ENCODE results near the gene CC2D2A.

CC2D2A gene

GRCh38 chr4:15552557-15553362, 83.1 kb downstream of the CC2D2A start:
- Histone ChIP-seq H3K36me3 (ENCODE audit: insufficient read depth, low read length) (peaks cover 7% of the 10 kb centered on the region; the same call in 1 of the 2 replicates), H3K27me3 (ENCODE audit: insufficient read depth, low read length) (no peaks in the 10 kb centered on the region), H3K27ac (ENCODE audit: low read depth, low read length) (no peak overlapping the region), H3K4me1 (ENCODE audit: control insufficient read depth, insufficient read depth, low read length, unreplicated experiment) (no peaks in the 10 kb centered on the region), H3K79me2 (ENCODE audit: control insufficient read depth, insufficient read depth, low read length, unreplicated experiment) (no peaks in the 10 kb centered on the region), H2AFZ (ENCODE audit: low read length, unreplicated experiment) (no peak overlapping the region), H3K4me3 (ENCODE audit: low read depth, low read length) (no peak overlapping the region)

- Histone ChIP-seq H3K27ac (ENCODE audit: low read depth, low read length) (no peak overlapping the region), H3K4me3 (ENCODE audit: low read depth, low read length) (no peak overlapping the region), H3K27me3 (ENCODE audit: insufficient read depth, low read length) (no peaks in the 10 kb centered on the region), H3K4me1 (ENCODE audit: control insufficient read depth, insufficient read depth, low read length, unreplicated experiment) (no peaks in the 10 kb centered on the region), H3K36me3 (ENCODE audit: insufficient read depth, low read length) (peaks cover 7% of the 10 kb centered on the region; the same call in 1 of the 2 replicates), H3K79me2 (ENCODE audit: control insufficient read depth, insufficient read depth, low read length, unreplicated experiment) (no peaks in the 10 kb centered on the region), H2AFZ (ENCODE audit: low read length, unreplicated experiment) (no peak overlapping the region)
Measured at GRCh38 chr4:15556511-15557092, 86.9 kb downstream of the CC2D2A start.

DNA sequence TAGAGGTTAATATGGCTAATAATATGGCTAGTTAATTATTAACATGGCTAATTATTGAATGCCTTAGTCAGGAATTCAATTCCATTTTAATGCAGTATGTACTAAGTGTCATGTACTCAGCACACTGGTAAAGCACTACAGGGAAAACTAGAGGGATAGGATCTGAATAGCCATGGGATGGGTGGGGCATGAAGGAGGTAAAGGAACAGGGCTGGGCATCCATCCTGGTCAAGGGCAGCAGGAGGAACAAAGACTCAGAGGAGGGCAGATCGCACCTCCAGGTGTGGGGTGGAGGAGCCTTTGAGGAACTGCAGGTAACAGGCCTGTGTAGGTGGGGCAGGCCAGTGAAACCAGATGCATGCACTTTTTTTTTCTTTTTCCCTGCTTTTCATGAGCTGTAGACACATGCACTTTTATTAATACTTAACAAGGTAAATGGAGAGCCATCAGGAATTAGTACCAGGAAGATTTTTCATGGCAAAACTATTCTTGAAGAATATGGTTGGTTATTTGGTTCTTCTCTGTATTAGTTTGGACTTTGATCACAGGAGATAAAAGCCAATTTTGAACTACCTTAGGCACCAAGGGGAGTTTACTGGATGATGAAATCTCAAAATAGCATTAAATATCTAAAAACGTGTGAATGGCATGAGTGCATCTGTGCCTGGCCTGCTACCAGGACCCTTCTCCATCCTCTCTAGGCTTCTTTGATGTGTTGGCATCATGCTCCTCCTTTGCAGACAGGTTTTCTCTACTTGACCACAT, 88.3 kb downstream of the CC2D2A start:
- H3K79me2 ChIP-seq (ENCODE audit: control insufficient read depth, insufficient read depth, low read length, unreplicated experiment): no peaks in the 10 kb centered on the region
- no peak overlapping the region for H3K4me3 ChIP-seq (ENCODE audit: low read depth, low read length)
- H2AFZ ChIP-seq (ENCODE audit: low read length, unreplicated experiment): no peak overlapping the region
- no peak overlapping the region for H3K27ac ChIP-seq (ENCODE audit: low read depth, low read length)
- H3K4me1 ChIP-seq (ENCODE audit: control insufficient read depth, insufficient read depth, low read length, unreplicated experiment): no peaks in the 10 kb centered on the region
- H3K36me3 ChIP-seq (ENCODE audit: insufficient read depth, low read length): peaks cover 7% of the 10 kb centered on the region; the same call in 1 of the 2 replicates
- H3K27me3 ChIP-seq (ENCODE audit: insufficient read depth, low read length): no peaks in the 10 kb centered on the region

GRCh38 chr4:15558561-15558960, 88.9 kb downstream of the CC2D2A start:
- Histone ChIP-seq H3K4me1 (ENCODE audit: control insufficient read depth, insufficient read depth, low read length, unreplicated experiment) (no peaks in the 10 kb centered on the region), H3K27me3 (ENCODE audit: insufficient read depth, low read length) (no peaks in the 10 kb centered on the region), H3K27ac (ENCODE audit: low read depth, low read length) (no peak overlapping the region), H2AFZ (ENCODE audit: low read length, unreplicated experiment) (no peak overlapping the region), H3K36me3 (ENCODE audit: insufficient read depth, low read length) (peaks cover 7% of the 10 kb centered on the region; the same call in 1 of the 2 replicates), H3K79me2 (ENCODE audit: control insufficient read depth, insufficient read depth, low read length, unreplicated experiment) (no peaks in the 10 kb centered on the region), H3K4me3 (ENCODE audit: low read depth, low read length) (no peak overlapping the region)

GRCh38 chr4:15562114-15562513, 92.4 kb downstream of the CC2D2A start:
- H3K36me3 ChIP-seq (ENCODE audit: insufficient read depth, low read length): no peaks in the 10 kb centered on the region; the same call in 1 of the 2 replicates
- H3K79me2 ChIP-seq (ENCODE audit: control insufficient read depth, insufficient read depth, low read length, unreplicated experiment): no peaks in the 10 kb centered on the region
- H3K4me3 ChIP-seq (ENCODE audit: low read depth, low read length): no peak overlapping the region
- no peak overlapping the region for H3K27ac ChIP-seq (ENCODE audit: low read depth, low read length)
- H2AFZ ChIP-seq (ENCODE audit: low read length, unreplicated experiment): no peak overlapping the region
- no peaks in the 10 kb centered on the region for H3K4me1 ChIP-seq (ENCODE audit: control insufficient read depth, insufficient read depth, low read length, unreplicated experiment)
- no peaks in the 10 kb centered on the region for H3K27me3 ChIP-seq (ENCODE audit: insufficient read depth, low read length)

DNA sequence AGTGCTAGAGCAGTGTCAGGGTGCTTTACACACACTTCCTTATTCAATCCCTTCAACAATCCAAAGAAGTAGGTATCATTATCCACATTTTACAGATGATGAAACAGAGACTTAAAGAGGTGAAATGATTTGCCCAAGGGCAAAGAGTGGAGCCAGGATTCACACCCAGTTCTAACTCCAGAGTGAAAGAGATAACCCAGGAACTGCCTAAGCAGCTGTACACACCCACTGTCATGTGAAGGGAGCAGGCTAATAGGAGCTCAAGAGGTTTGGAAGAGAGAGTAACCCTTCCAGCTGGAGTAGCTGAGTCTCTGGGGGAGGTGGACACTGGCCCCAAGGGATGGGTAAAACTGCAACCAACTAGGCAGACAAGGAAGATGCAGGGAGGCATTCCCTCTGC, 92.9 kb downstream of the CC2D2A start:
- Histone ChIP-seq H3K27me3 (ENCODE audit: insufficient read depth, low read length) (no peaks in the 10 kb centered on the region), H3K36me3 (ENCODE audit: insufficient read depth, low read length) (no peaks in the 10 kb centered on the region; the same call in 1 of the 2 replicates), H3K4me3 (ENCODE audit: low read depth, low read length) (no peak overlapping the region), H3K4me1 (ENCODE audit: control insufficient read depth, insufficient read depth, low read length, unreplicated experiment) (no peaks in the 10 kb centered on the region), H3K27ac (ENCODE audit: low read depth, low read length) (no peak overlapping the region), H2AFZ (ENCODE audit: low read length, unreplicated experiment) (no peak overlapping the region), H3K79me2 (ENCODE audit: control insufficient read depth, insufficient read depth, low read length, unreplicated experiment) (no peaks in the 10 kb centered on the region)

DNA sequence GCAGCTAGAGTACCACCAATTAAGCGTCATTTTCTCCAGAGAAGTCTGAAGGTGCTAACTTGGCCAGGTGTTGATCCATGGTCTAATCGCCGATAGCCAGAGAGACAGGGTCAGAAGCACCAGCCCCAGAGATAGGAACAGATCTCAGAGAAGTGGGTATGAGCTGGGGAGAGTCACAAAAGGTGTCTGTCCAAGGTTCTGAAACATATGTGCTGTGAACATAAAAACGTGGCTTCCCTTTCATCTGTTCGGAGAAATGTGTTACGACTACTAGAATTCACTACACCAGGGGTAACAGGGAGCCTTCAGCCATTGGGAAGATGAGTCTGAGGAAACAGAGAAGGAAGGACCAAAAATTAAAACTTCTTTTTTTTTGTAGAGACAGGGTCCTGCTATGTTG, 94.2 kb downstream of the CC2D2A start:
- H3K4me3 ChIP-seq (ENCODE audit: low read depth, low read length): no peak overlapping the region
- no peaks in the 10 kb centered on the region for H3K4me1 ChIP-seq (ENCODE audit: control insufficient read depth, insufficient read depth, low read length, unreplicated experiment)
- H2AFZ ChIP-seq (ENCODE audit: low read length, unreplicated experiment): no peak overlapping the region
- H3K27me3 ChIP-seq (ENCODE audit: insufficient read depth, low read length): no peaks in the 10 kb centered on the region
- no peaks in the 10 kb centered on the region; the same call in 1 of the 2 replicates for H3K36me3 ChIP-seq (ENCODE audit: insufficient read depth, low read length)
- no peak overlapping the region for H3K27ac ChIP-seq (ENCODE audit: low read depth, low read length)
- H3K79me2 ChIP-seq (ENCODE audit: control insufficient read depth, insufficient read depth, low read length, unreplicated experiment): no peaks in the 10 kb centered on the region

DNA sequence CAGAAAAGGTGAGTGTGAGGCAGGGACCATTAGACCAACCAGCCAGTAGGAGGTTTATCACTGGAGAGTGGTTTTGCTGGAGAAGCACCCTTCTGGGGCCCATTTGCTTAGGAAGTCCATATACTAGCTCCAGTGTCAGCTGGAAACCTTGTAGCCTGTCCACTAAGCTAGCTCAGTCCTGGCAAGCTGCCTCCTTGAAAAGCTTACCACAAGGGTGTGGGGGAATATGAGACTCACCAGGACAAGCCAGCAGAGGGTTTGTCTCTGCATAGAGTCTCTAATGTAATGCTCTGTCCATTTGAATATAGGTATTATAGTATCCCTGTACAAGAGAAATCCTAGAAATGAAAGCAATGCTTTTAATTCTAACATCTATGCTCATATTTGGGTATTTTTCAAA, 99.1 kb downstream of the CC2D2A start:
- Histone ChIP-seq H2AFZ (ENCODE audit: low read length, unreplicated experiment) (no peak overlapping the region), H3K27ac (ENCODE audit: low read depth, low read length) (no peak overlapping the region), H3K36me3 (ENCODE audit: insufficient read depth, low read length) (peaks cover 3% of the 10 kb centered on the region), H3K79me2 (ENCODE audit: control insufficient read depth, insufficient read depth, low read length, unreplicated experiment) (no peaks in the 10 kb centered on the region), H3K27me3 (ENCODE audit: insufficient read depth, low read length) (no peaks in the 10 kb centered on the region), H3K4me3 (ENCODE audit: low read depth, low read length) (no peak overlapping the region), H3K4me1 (ENCODE audit: control insufficient read depth, insufficient read depth, low read length, unreplicated experiment) (no peaks in the 10 kb centered on the region)

GRCh38 chr4:15569746-15570145, 100.1 kb downstream of the CC2D2A start:
- no peak overlapping the region for H3K27ac ChIP-seq (ENCODE audit: low read depth, low read length)
- peaks cover 3% of the 10 kb centered on the region for H3K36me3 ChIP-seq (ENCODE audit: insufficient read depth, low read length)

GRCh38 chr4:15575966-15576365, 106.3 kb downstream of the CC2D2A start:
- peaks cover 3% of the 10 kb centered on the region; the same call in 1 of the 2 replicates for H3K36me3 ChIP-seq (ENCODE audit: insufficient read depth, low read length)

More at GRCh38 chr4:15569746-15570145, 100.1 kb downstream of the CC2D2A start:
- Histone ChIP-seq H3K4me3 (ENCODE audit: low read depth, low read length) (no peak overlapping the region), H3K27me3 (ENCODE audit: insufficient read depth, low read length) (no peaks in the 10 kb centered on the region), H3K4me1 (ENCODE audit: control insufficient read depth, insufficient read depth, low read length, unreplicated experiment) (no peaks in the 10 kb centered on the region), H2AFZ (ENCODE audit: low read length, unreplicated experiment) (no peak overlapping the region), H3K79me2 (ENCODE audit: control insufficient read depth, insufficient read depth, low read length, unreplicated experiment) (no peaks in the 10 kb centered on the region)

More at GRCh38 chr4:15575966-15576365, 106.3 kb downstream of the CC2D2A start:
- H3K27ac ChIP-seq (ENCODE audit: low read depth, low read length): no peak overlapping the region
- H3K4me1 ChIP-seq (ENCODE audit: control insufficient read depth, insufficient read depth, low read length, unreplicated experiment): no peaks in the 10 kb centered on the region
- H3K27me3 ChIP-seq (ENCODE audit: insufficient read depth, low read length): no peaks in the 10 kb centered on the region
- no peaks in the 10 kb centered on the region for H3K79me2 ChIP-seq (ENCODE audit: control insufficient read depth, insufficient read depth, low read length, unreplicated experiment)
- H2AFZ ChIP-seq (ENCODE audit: low read length, unreplicated experiment): no peak overlapping the region
- H3K4me3 ChIP-seq (ENCODE audit: low read depth, low read length): no peak overlapping the region
